HT1080 (cell line): ENCODE data around the gene TMTC4. TPM values are rescaled to one million over a fixed set of nuclear protein-coding genes. Genes with fewer than 3 reads are reported as not detected.
"Not testable (repeated sequence)": the region's sequence is repeated elsewhere in the genome, so short reads cannot be mapped to it uniquely, and the experiment has no call there.

Experiments used
- DNase-seq: peaks from one replicate; pipeline ENCODE4 v3.0.0-alpha.2; 2015; ENCODE audit warnings: low read depth
- total RNA-seq: library from RNA; depleted of rRNA; stranded (reverse); fragments of >200 nt; shearing (Covaris generic); gene quantifications from 2 replicates; pipeline ENCODE4 v1.2.3, GENCODE V29; 2014

TMTC4 gene
- total RNA-seq, 1 experiment from 2014 or later, result 16.8 TPM

GRCh38 chr13:100633461-100633860 is 41.1 kb downstream of the TMTC4 start:
- peak; percentile 33 for DNase-seq

GRCh38 chr13:100630555-100630954 is 44.0 kb downstream of the TMTC4 start:
- no peak for DNase-seq

GRCh38 chr13:100627120-100627519 is 47.5 kb downstream of the TMTC4 start:
- no peak for DNase-seq

- DNase-seq, result no peak
Measured at GRCh38 chr13:100625447-100625846, 49.1 kb downstream of the TMTC4 start.

GRCh38 chr13:100620792-100621191 is 53.8 kb downstream of the TMTC4 start:
- DNase-seq, result no peak

GRCh38 chr13:100619940-100620339 is 54.7 kb downstream of the TMTC4 start:
- DNase-seq, result no peak

GRCh38 chr13:100618897-100619296 is 55.7 kb downstream of the TMTC4 start:
- DNase-seq, result not testable (repeated sequence)

GRCh38 chr13:100613031-100613430 is 61.6 kb downstream of the TMTC4 start:
- no peak for DNase-seq

- no peak for DNase-seq
Measured at GRCh38 chr13:100611678-100612492, 62.7 kb downstream of the TMTC4 start.

GRCh38 chr13:100610391-100611347 is 63.9 kb downstream of the TMTC4 start:
- DNase-seq, result no peak

GRCh38 chr13:100608906-100609305 is 65.7 kb downstream of the TMTC4 start:
- peak; percentile 64 for DNase-seq

- DNase-seq, result no peak
Measured at GRCh38 chr13:100608489-100608888, 66.1 kb downstream of the TMTC4 start.

GRCh38 chr13:100604918-100605710 is 69.5 kb downstream of the TMTC4 start:
- no peak for DNase-seq

GRCh38 chr13:100602493-100603111 is 72.0 kb downstream of the TMTC4 start:
- DNase-seq, result no peak

- no peak for DNase-seq
Measured at GRCh38 chr13:100601716-100602115, 72.9 kb downstream of the TMTC4 start.

- DNase-seq, result no peak
Measured at GRCh38 chr13:100600915-100601314, 73.7 kb downstream of the TMTC4 start.

- no peak for DNase-seq
Measured at GRCh38 chr13:100600461-100600860, 74.1 kb downstream of the TMTC4 start.

GRCh38 chr13:100597253-100597652 is 77.3 kb downstream of the TMTC4 start:
- peak; percentile 75 for DNase-seq

- no peak for DNase-seq
Measured at GRCh38 chr13:100596516-100596915, 78.1 kb downstream of the TMTC4 start.

- no peak for DNase-seq
Measured at GRCh38 chr13:100594731-100595130, 79.9 kb downstream of the TMTC4 start.

GRCh38 chr13:100594255-100594654 is 80.3 kb downstream of the TMTC4 start:
- no peak for DNase-seq
